ENCODE measurements around the gene OAT. TPM values are rescaled to one million over a fixed set of nuclear protein-coding genes. Genes with fewer than 3 reads are reported as not detected.

The OAT gene
- total and polyA plus RNA-seq, 3 experiments from 2014 or later = 44.1 to 69.5 (median 46.8) TPM

- ChIA-PET POLR2A (no interaction called here), CTCF (no interaction called here)
- Mint-ChIP-seq H3K27me3 (peaks cover 0 to 5% of the 10 kb centered on the region in 2 donors), H3K36me3 (no peaks in the 10 kb centered on the region), H3K9me3 (peaks cover 0 to 3% (median 0%) of the 10 kb centered on the region in 5 donors), H3K4me3 (no peak overlapping the region), H3K27ac (no peak overlapping the region), H3K4me1 (peaks cover 7 to 12% (median 8%) of the 10 kb centered on the region in 3 donors)
- Histone ChIP-seq H3K27ac (ENCODE audit: low read depth, low read length) (no peak overlapping the region), H3K27me3 (ENCODE audit: insufficient read depth, low read length, poor library complexity, severe bottlenecking) (no peaks in the 10 kb centered on the region), H3K36me3 (ENCODE audit: insufficient read depth, low read length) (no peaks in the 10 kb centered on the region), H3K4me1 (ENCODE audit: insufficient read depth, low read length) (no peaks in the 10 kb centered on the region), H3K4me3 (ENCODE audit: low read length) (no peak overlapping the region), H3K9me3 (ENCODE audit: low read length) (no peaks in the 10 kb centered on the region)
- no peak for DNase-seq
These were observed 67.1 kb downstream of the OAT start for GRCh38 chr10:124351481-124352220.

- DNase-seq = no peak
- ChIA-PET CTCF (no interaction called here), POLR2A (no interaction called here)
- H3K9me3 Mint-ChIP-seq = no peaks in the 10 kb centered on the region
- H3K27me3 Mint-ChIP-seq = peaks cover 0 to 5% of the 10 kb centered on the region in 2 donors
- peaks cover 7 to 12% (median 8%) of the 10 kb centered on the region in 3 donors for H3K4me1 Mint-ChIP-seq
- no peaks in the 10 kb centered on the region for H3K36me3 Mint-ChIP-seq
- Histone ChIP-seq H3K36me3 (ENCODE audit: insufficient read depth, low read length) (no peaks in the 10 kb centered on the region), H3K9me3 (ENCODE audit: low read length) (no peaks in the 10 kb centered on the region), H3K4me1 (ENCODE audit: insufficient read depth, low read length) (no peaks in the 10 kb centered on the region), H3K4me3 (ENCODE audit: low read length) (no peak overlapping the region), H3K27ac (ENCODE audit: low read depth, low read length) (no peak overlapping the region), H3K27me3 (ENCODE audit: insufficient read depth, low read length, poor library complexity, severe bottlenecking) (no peaks in the 10 kb centered on the region)
- H3K4me3 Mint-ChIP-seq = no peak overlapping the region
- no peak overlapping the region for H3K27ac Mint-ChIP-seq
These were observed 67.9 kb downstream of the OAT start for GRCh38 chr10:124350806-124351205.

GRCh38 chr10:124349996-124350280 lies 68.8 kb downstream of the OAT start:
- Mint-ChIP-seq H3K4me3 (no peak overlapping the region), H3K36me3 (no peaks in the 10 kb centered on the region), H3K4me1 (peaks cover 5 to 8% (median 5%) of the 10 kb centered on the region in 3 donors), H3K9me3 (no peaks in the 10 kb centered on the region), H3K27me3 (peaks cover 0 to 5% of the 10 kb centered on the region in 2 donors), H3K27ac (no peak overlapping the region)
- DNase-seq = no peak
- POLR2A ChIA-PET = no interaction called here
- Histone ChIP-seq H3K9me3 (ENCODE audit: low read length) (no peaks in the 10 kb centered on the region), H3K27ac (ENCODE audit: low read depth, low read length) (no peak overlapping the region), H3K4me1 (ENCODE audit: insufficient read depth, low read length) (no peaks in the 10 kb centered on the region), H3K36me3 (ENCODE audit: insufficient read depth, low read length) (no peaks in the 10 kb centered on the region), H3K4me3 (ENCODE audit: low read length) (no peak overlapping the region), H3K27me3 (ENCODE audit: insufficient read depth, low read length, poor library complexity, severe bottlenecking) (no peaks in the 10 kb centered on the region)
- CTCF ChIA-PET = interaction anchor here (1.3 kb wide), 1 partner anchor 39 kb away, joined by 4 read pairs; no protein-coding TSS in a partner anchor

GRCh38 chr10:124349231-124349995 lies 69.3 kb downstream of the OAT start:
- DNase-seq = no peak

GRCh38 chr10:124348801-124349200 lies 69.9 kb downstream of the OAT start:
- no peak for DNase-seq
- Histone ChIP-seq H3K27me3 (ENCODE audit: insufficient read depth, low read length, poor library complexity, severe bottlenecking) (no peaks in the 10 kb centered on the region), H3K27ac (ENCODE audit: low read depth, low read length) (no peak overlapping the region), H3K9me3 (ENCODE audit: low read length) (no peaks in the 10 kb centered on the region), H3K4me3 (ENCODE audit: low read length) (no peak overlapping the region), H3K4me1 (ENCODE audit: insufficient read depth, low read length) (no peaks in the 10 kb centered on the region), H3K36me3 (ENCODE audit: insufficient read depth, low read length) (no peaks in the 10 kb centered on the region)
- Mint-ChIP-seq H3K4me1 (no peaks in the 10 kb centered on the region), H3K9me3 (no peaks in the 10 kb centered on the region), H3K27ac (no peak overlapping the region), H3K4me3 (no peak overlapping the region), H3K36me3 (no peaks in the 10 kb centered on the region), H3K27me3 (peaks cover 0 to 4% of the 10 kb centered on the region in 2 donors)
- POLR2A ChIA-PET = no interaction called here
- CTCF ChIA-PET = interaction anchor here (1.3 to 1.5 kb wide), 2 partner anchors 16 to 40 kb away, joined by 4 read pairs; no protein-coding TSS in a partner anchor

More at GRCh38 chr10:124349231-124349995, 69.3 kb downstream of the OAT start:
- no peaks in the 10 kb centered on the region for H3K36me3 Mint-ChIP-seq
- no peaks in the 10 kb centered on the region for H3K27me3 ChIP-seq (ENCODE audit: insufficient read depth, low read length, poor library complexity, severe bottlenecking)
- H3K4me1 Mint-ChIP-seq = peaks cover 0 to 3% (median 2%) of the 10 kb centered on the region in 3 donors
- no peaks in the 10 kb centered on the region for H3K4me1 ChIP-seq (ENCODE audit: insufficient read depth, low read length)
- no peak overlapping the region for H3K27ac ChIP-seq (ENCODE audit: low read depth, low read length)
- no peak overlapping the region for H3K4me3 ChIP-seq (ENCODE audit: low read length)
- H3K36me3 ChIP-seq (ENCODE audit: insufficient read depth, low read length) = no peaks in the 10 kb centered on the region
- CTCF ChIA-PET = interaction anchor here (1.3 to 1.5 kb wide), 2 partner anchors 15 to 40 kb away, joined by 4 read pairs; no protein-coding TSS in a partner anchor
- H3K4me3 Mint-ChIP-seq = peak overlapping the region in 1 of 7 donors; percentile 51
- no peak overlapping the region for H3K27ac Mint-ChIP-seq
- peaks cover 0 to 5% of the 10 kb centered on the region in 2 donors for H3K27me3 Mint-ChIP-seq
- POLR2A ChIA-PET = no interaction called here
- no peaks in the 10 kb centered on the region for H3K9me3 Mint-ChIP-seq
- no peaks in the 10 kb centered on the region for H3K9me3 ChIP-seq (ENCODE audit: low read length)

GRCh38 chr10:124347956-124348355 lies 70.8 kb downstream of the OAT start:
- H3K27ac ChIP-seq (ENCODE audit: low read depth, low read length) = no peak overlapping the region
- H3K36me3 Mint-ChIP-seq = no peaks in the 10 kb centered on the region
- peaks cover 0 to under 1% (median 0%) of the 10 kb centered on the region in 3 donors for H3K4me1 Mint-ChIP-seq
- H3K4me3 Mint-ChIP-seq = no peak overlapping the region
- H3K4me1 ChIP-seq (ENCODE audit: insufficient read depth, low read length) = no peaks in the 10 kb centered on the region
- H3K9me3 Mint-ChIP-seq = no peaks in the 10 kb centered on the region
- H3K36me3 ChIP-seq (ENCODE audit: insufficient read depth, low read length) = no peaks in the 10 kb centered on the region
- ChIA-PET CTCF (interaction anchor here (1.5 kb wide), 1 partner anchor 17 kb away, joined by 4 read pairs; no protein-coding TSS in a partner anchor), POLR2A (no interaction called here)
- no peaks in the 10 kb centered on the region for H3K27me3 ChIP-seq (ENCODE audit: insufficient read depth, low read length, poor library complexity, severe bottlenecking)
- no peaks in the 10 kb centered on the region for H3K9me3 ChIP-seq (ENCODE audit: low read length)
- no peak for DNase-seq
- H3K27ac Mint-ChIP-seq = no peak overlapping the region
- peaks cover 0 to 1% of the 10 kb centered on the region in 2 donors for H3K27me3 Mint-ChIP-seq
- no peak overlapping the region for H3K4me3 ChIP-seq (ENCODE audit: low read length)

Other genes starting within 250 kb of the OAT start
- gene NKX1-2, start 31.1 kb upstream of the OAT start, total RNA-seq = not detected
- gene NKX1-2, start 31.1 kb upstream of the OAT start, polyA plus RNA-seq = not detected
- 1 to 10 TPM; 5.2 to 6.3 TPM for gene LHPP, start 42.9 kb upstream of the OAT start, total RNA-seq
- 19.1 TPM for gene LHPP, start 42.9 kb upstream of the OAT start, polyA plus RNA-seq

Measured in CD8-positive, alpha-beta memory T cell (primary cell).